GM19328 (cell line): Measurements from ENCODE around the gene KBTBD12.

Experiments
- ATAC-seq: cut with Tn5 transposase; IDR thresholded peaks from one replicate; pipeline ENCODE4 v1.9.1; 2021; ENCODE audit warnings: mild to moderate bottlenecking, moderate library complexity; ENCODE audit not compliant: unreplicated experiment

Gene KBTBD12

DNA sequence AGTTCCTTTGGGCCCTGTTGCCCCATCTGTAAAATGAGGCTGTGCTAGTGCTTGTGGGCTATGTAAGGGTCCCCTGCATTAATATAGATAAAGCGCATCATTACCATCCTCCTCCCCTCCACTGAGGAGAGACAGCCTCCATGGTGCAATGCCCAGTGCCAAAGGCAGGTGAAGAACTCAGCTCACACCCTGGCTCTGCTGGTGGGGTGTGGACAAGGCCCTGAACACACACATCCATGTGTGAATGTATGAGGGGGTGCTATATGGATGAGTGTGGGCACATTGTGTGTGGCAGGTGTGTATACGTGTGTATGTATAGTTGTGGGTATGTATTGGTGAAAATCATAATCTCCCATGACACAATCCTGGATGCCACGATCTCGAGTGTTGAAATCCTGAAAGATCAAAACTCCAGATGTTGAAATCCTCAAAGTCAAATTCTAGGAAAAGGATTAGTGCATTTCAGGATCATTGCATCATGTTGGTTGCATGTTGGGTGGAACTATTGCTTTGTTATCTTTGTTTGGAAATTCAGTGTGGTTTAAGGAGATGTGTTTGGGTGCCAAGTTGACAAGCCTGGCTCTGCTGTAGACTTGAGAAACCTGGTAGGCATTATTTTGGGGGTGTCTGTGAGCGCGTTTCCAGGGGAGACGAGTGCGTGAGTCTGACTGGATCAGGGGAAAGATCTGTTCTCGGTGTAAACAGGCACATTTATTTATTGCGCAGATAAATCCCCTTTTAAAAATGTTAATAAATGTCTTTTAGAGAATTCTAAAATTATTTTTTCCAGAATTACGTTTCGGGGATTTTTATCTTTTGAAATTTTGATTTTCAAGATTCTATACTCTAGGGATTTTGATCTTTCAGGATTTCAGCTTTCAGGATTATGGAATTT lies 95.2 kb downstream of the KBTBD12 start:
- ATAC-seq = no peak

DNA sequence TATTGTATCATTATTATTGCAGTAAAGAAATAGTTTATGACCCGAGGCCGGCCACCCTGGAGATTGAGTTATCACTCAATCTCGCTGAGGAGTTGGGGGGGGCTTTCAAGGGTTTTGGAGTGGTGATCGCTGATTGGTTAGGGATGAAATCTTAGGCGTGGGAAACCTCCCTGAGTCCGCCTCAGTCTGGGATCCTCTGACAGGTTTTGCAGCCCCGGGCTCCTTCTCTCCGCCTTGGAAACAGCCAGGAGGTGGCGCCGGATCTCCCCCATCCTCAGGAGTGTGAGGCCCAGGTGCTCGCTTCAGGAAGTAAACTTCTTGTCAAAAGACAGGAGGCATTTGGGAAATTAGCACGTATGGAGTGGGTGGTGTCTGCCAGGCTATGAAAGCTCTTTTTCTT lies 96.1 kb downstream of the KBTBD12 start:
- no peak for ATAC-seq

DNA sequence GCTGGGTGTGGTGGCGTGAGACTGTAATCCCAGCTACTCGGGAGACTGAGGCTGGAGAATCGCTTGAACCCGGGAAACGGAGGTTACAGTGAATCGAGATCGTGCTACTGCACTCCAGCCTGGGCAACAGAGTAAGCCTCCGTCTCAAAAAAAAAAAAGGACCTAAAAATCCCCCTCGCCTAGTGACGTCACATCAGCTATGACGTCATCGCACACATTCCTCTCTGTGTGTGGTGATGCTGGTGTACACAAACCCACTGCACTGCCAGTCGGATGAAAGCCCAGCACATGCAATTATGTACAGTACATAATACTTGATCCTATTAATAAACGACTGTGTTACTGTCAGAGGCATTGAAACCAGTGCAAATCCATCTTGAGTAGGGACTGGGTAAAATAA lies 97.0 kb downstream of the KBTBD12 start:
- no peak for ATAC-seq

DNA sequence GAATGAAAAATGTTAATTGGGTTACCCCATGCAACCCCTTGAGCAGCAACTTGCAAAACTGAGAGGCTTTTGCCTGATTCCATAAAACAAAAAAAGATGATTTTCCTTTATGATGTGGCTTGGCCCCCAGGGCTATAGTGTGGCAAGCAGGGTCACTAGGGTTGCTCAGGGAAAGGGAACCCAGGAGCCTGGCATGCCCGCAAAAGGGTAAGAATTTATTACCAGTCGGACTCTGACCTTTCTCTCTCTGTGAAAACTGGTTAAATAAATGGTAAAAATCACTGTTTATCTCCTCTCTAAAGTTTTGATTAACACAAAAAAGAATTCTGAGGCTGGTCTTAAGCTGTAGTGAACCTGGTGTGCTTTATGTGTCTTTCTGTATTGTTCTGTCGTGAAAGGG lies 99.5 kb downstream of the KBTBD12 start:
- no peak for ATAC-seq

DNA sequence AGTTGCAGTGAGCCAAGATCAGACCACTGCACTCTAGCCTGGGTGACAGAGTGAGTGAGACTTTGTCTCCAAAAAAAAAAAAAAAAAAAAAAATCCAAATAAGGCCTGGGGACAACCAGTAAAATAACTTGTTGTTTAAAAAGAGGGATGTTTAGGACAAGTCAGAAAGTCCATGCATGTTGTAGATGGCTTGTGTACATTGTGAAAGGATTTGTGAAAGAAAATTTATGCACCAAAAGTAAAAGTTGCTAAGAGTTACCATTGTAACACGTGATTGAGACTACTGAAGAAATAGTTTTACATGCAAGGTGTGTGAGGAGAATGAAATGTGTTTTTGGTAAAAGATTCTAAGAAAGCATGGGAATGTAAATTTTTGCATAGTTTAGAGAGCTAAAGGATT lies 101.5 kb downstream of the KBTBD12 start:
- ATAC-seq = no peak

DNA sequence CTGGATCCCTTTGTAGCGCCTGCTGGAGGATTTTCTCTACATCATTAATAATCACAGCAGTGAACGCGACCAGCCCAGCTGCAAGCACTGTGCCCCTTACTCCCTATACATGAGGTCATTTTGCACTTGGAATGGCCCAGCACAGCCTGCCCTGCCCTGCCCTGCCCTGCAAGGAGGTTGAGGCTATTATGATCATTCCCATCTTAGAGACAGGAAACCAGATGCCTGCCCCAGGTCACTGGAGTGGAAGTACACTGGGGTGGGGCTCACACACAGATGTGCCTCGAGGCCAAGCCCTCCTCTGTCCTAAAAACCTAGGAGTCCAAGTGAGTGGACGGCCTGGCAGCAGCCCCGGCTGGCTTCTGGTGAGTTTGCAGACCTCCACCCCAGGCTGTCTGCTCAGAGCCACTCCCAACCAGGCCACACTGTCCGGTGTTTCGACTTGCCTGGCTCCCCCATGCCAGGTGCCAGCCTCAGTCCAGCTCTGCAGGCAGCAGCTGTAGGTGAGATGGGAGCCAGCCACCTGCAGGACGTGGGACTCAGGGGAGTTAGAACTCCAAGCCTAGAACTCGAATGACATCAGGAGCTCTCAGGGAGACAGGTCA lies 106.8 kb downstream of the KBTBD12 start:
- no peak for ATAC-seq

DNA sequence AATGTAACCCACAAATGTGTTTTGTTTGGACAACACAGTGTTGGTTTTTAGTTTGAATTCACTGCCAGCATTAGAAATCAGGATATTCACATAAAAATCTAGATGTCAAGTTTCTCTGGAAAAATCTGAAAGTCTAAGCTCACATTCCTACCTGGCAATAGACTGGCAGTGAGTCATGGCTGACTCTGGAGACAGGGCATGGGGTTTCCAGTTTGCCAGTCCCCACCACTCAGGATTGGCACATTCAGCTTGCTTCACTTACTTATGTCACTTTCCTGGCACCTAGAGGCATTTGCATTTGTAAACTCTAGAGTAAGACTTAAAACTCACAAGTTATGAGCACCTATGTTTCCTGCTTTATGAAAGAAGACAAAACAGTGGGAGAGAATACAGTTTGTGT lies 118.1 kb downstream of the KBTBD12 start:
- ATAC-seq = no peak

DNA sequence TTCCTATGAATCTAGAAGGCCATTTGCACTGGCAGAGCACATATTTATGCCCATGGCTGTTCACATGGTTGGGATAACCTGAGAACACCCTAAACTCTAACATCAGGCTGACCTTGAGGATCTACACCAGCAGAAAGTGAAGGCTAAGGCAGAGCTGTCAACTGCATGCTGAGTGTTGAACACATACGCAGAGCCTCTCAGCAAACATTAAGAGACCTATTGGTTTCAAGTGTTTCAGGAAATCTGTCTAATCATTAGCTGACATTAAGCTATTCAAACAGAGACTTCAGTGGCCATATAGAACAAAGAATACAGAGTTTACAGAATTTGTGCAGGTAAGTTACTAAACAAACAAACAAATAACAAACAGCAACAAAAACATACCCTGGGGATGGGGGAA lies 121.1 kb downstream of the KBTBD12 start:
- ATAC-seq = no peak
